Fibroblast of pulmonary artery (primary cell): ENCODE results near the gene TRMU.

Source experiments
- DNase-seq: peaks from one replicate; pipeline ENCODE4 v3.0.0-alpha.2; 2010; ENCODE audit warnings: low read depth
- H3K4me3 ChIP-seq: replicated peaks from 2 replicates; pipeline ENCODE4 v1.5.1; 2011; ENCODE audit warnings: low read depth, mild to moderate bottlenecking, control low read depth, low read length, moderate library complexity
- CTCF ChIP-seq: IDR thresholded peaks from 2 replicates; pipeline ENCODE4 v1.5.1; 2011; ENCODE audit warnings: mild to moderate bottlenecking, control low read depth, low read length, inconsistent platforms; ENCODE audit errors: missing control alignments

Gene TRMU

GRCh38 chr22:46356496-46357480 lies 21.3 kb downstream of the TRMU start:
- no peak overlapping the region for H3K4me3 ChIP-seq
- DNase-seq: no peak
- TF ChIP-seq CTCF: no peak

- H3K4me3 ChIP-seq: no peak overlapping the region
- TF ChIP-seq CTCF: no peak
- no peak for DNase-seq
Observed at GRCh38 chr22:46357711-46358520, 22.4 kb downstream of the TRMU start.

- no peak for TF ChIP-seq CTCF
- no peak for DNase-seq
- no peak overlapping the region for H3K4me3 ChIP-seq
Observed at GRCh38 chr22:46358766-46359165, 23.3 kb downstream of the TRMU start.

GRCh38 chr22:46359362-46359761 lies 23.8 kb downstream of the TRMU start:
- no peak for TF ChIP-seq CTCF
- H3K4me3 ChIP-seq: no peak overlapping the region
- DNase-seq: no peak

- TF ChIP-seq CTCF: no peak
- no peak for DNase-seq
- no peak overlapping the region for H3K4me3 ChIP-seq
Observed at GRCh38 chr22:46360097-46360496, 24.6 kb downstream of the TRMU start.

- no peak overlapping the region for H3K4me3 ChIP-seq
- no peak for TF ChIP-seq CTCF
- DNase-seq: no peak
Observed at GRCh38 chr22:46360891-46361290, 25.4 kb downstream of the TRMU start.
